DOHH2 (cell line): ENCODE data around the gene NUTM1.

Experiments used
- EZH2phosphoT487 ChIP-seq: fragments of 200-600 bp; sonication (generic); IDR thresholded peaks from 2 replicates; pipeline ENCODE4 v1.6.1; 2017; ENCODE audit warnings: borderline replicate concordance, mild to moderate bottlenecking, antibody characterized with exemption, low read length, moderate library complexity, mixed read lengths
- TF ChIP-seq, protein P1 (sequence below): fragments of 200-600 bp; sonication (generic); IDR thresholded peaks from one replicate; pipeline ENCODE4 v1.5.1; 2014; ENCODE audit warnings: antibody characterized with exemption, mild to moderate bottlenecking, low read depth, low read length; ENCODE audit not compliant: poor library complexity, severe bottlenecking

DNA sequence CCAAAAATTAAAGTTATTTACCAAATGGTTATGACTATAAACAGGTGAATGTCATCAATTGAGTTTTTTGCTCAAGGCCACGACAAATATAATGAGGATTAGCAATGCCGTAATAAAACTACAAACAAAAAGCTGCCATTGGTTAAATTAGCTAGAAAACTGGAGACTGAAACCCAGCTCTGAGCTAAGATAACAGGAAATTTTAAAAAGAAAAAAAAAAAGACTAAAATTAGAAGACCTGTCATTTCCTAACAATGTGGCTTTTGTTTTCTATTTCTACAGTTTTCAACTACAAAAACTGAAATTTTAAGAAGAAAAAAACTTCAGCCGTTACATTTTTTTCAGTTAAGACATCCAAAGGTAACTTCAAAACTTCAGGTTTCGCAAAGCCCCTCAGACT is 15.2 kb upstream of the NUTM1 start:
- TF ChIP-seq, protein P1, sequence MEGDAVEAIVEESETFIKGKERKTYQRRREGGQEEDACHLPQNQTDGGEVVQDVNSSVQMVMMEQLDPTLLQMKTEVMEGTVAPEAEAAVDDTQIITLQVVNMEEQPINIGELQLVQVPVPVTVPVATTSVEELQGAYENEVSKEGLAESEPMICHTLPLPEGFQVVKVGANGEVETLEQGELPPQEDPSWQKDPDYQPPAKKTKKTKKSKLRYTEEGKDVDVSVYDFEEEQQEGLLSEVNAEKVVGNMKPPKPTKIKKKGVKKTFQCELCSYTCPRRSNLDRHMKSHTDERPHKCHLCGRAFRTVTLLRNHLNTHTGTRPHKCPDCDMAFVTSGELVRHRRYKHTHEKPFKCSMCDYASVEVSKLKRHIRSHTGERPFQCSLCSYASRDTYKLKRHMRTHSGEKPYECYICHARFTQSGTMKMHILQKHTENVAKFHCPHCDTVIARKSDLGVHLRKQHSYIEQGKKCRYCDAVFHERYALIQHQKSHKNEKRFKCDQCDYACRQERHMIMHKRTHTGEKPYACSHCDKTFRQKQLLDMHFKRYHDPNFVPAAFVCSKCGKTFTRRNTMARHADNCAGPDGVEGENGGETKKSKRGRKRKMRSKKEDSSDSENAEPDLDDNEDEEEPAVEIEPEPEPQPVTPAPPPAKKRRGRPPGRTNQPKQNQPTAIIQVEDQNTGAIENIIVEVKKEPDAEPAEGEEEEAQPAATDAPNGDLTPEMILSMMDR, result no peak
- no peak for TF ChIP-seq EZH2phosphoT487
